ENCODE measurements around the gene CARHSP1.
A peak's percentile ranks its signal among the peaks of the same experiment; 100 is the strongest.
"Not testable (repeated sequence)": the region's sequence is repeated elsewhere in the genome, so short reads cannot be mapped to it uniquely, and the experiment has no call there.

The CARHSP1 gene

DNA sequence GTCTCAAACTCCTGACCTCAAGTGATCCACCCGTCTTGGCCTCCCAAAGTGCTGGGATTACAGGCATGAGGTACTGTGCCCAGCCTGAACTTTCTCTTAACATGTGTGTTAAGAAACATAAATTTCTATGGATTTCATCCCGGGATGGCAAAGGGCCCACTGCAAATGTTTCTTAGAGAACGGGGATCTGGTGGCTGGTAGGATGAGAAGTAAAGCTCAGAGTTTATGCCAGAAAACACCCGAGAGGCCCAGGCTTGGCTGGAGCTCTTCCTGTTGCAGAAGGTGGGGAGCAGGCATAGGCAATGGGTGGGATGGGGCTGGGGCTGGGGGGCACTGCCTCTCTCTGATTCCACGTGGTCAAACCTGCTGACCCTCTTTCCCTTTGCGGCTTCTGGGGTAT, 5.6 kb upstream of the CARHSP1 start:
- in situ Hi-C loops (cut with HindIII; ENCODE audit: low pct_unique_long_range_greater_than_20kb, low sequenced_read_pairs): no loop called here
- no peak for DNase-seq (ENCODE audit: low read depth in 1 of 2, low spot score in 1 of 2)
- TF ChIP-seq JUND (IDR thresholded peaks at IDR 0.05; ENCODE audit: low read depth): no peak

DNA sequence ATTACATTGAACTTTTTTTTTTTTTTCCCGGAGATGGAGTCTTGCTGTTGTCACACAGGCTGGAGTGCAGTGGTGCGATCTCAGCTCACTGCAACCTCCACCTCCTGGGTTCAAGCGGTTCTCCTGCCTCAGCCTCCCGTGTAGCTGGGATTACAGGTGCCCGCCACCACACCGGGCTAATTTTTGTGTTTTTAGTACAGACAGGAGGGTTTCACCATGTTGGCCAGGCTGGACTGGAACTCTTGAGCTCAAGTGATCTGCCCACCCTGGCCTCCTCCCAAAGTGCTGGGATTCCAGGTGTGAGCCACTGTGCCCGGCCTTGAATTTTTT, 5.0 kb upstream of the CARHSP1 start:
- in situ Hi-C loops (cut with HindIII; ENCODE audit: low pct_unique_long_range_greater_than_20kb, low sequenced_read_pairs); DNase-seq (ENCODE audit: low read depth in 1 of 2, low spot score in 1 of 2): not testable (repeated sequence)

DNA sequence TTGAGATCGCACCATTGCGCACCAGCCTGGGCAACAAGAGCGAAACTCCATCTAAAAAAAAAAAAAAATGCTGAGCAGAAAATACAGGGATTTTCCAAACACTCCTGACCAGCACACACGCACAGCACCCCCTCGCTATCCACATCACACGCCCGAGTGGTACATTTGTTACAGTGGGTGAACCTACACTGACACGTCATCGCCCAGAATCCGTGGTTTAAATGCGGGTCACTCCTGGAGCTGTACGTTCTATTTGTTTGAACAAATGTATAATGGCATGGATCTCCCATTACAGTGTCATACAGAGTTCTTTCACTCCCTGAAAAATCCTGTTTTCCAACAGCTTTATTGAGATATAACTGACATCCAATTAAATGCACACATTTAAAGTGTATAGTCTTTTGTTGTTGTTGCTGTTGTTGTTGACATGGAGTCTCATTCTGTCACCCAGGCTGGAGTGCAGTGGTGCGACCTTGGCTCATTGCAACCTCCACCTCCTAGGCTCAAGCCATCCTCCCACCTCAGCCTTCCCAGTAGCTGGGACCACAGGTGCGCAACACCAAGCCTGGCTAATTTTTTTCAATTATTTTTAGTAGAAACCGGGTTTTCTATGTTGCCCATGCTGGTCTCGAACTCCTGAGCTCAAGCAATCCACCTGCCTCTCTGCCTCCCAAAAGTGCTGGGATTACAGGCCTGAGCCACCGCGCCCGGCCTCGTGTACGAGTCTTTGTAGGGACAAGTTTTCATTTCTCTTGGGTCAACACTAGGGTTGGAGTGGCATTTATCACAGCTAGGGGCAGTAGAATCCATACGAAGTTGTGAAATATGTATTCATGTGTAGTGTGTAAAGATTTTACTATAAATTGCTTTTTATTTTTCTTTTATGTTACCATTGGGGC, 4.4 kb upstream of the CARHSP1 start:
- in situ Hi-C loops (cut with HindIII; ENCODE audit: low pct_unique_long_range_greater_than_20kb, low sequenced_read_pairs): no loop called here
- DNase-seq (ENCODE audit: low read depth in 1 of 2, low spot score in 1 of 2): peak in 1 of 2 experiments; percentile 46
- no peak for TF ChIP-seq JUND (IDR thresholded peaks at IDR 0.05; ENCODE audit: low read depth)

DNA sequence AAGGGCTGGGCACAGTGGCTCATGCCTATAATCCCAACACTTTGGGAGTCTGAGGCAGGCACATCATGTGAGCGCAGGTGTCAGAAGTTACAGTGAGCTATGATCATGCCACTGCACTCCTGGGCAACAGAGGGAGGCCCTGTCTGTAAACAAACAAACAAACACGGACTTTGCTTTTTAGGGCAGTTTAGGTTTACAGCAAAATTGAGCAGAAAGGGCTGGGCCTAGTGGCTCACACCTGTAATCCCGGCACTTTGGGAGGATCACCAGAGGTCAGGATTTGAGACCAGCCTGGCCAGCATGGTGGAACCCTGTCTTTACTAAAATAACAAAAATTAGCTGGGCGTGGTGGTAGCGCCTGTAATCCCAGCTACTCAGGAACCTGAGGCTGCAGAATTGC, 3.3 kb upstream of the CARHSP1 start:
- no peak for DNase-seq (ENCODE audit: low read depth in 1 of 2, low spot score in 1 of 2)
- in situ Hi-C loops (cut with HindIII; ENCODE audit: low pct_unique_long_range_greater_than_20kb, low sequenced_read_pairs): no loop called here
- no peak for TF ChIP-seq JUND (IDR thresholded peaks at IDR 0.05; ENCODE audit: low read depth)

DNA sequence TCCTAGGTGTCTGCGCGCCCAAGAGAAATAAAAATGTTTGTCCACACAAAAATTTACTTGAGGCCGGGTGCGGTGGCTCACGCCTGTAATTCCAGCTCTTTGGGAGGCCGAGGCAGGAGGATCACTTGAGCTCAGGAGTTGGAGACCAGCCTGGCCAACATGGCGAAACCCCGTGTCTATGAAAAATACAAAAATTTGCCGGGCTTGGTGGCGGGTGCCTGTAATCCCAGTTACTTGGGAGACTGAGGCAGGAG, 1.1 kb upstream of the CARHSP1 start:
- DNase-seq (ENCODE audit: low read depth in 1 of 2, low spot score in 1 of 2); in situ Hi-C loops (cut with HindIII; ENCODE audit: low pct_unique_long_range_greater_than_20kb, low sequenced_read_pairs): not testable (repeated sequence)

DNA sequence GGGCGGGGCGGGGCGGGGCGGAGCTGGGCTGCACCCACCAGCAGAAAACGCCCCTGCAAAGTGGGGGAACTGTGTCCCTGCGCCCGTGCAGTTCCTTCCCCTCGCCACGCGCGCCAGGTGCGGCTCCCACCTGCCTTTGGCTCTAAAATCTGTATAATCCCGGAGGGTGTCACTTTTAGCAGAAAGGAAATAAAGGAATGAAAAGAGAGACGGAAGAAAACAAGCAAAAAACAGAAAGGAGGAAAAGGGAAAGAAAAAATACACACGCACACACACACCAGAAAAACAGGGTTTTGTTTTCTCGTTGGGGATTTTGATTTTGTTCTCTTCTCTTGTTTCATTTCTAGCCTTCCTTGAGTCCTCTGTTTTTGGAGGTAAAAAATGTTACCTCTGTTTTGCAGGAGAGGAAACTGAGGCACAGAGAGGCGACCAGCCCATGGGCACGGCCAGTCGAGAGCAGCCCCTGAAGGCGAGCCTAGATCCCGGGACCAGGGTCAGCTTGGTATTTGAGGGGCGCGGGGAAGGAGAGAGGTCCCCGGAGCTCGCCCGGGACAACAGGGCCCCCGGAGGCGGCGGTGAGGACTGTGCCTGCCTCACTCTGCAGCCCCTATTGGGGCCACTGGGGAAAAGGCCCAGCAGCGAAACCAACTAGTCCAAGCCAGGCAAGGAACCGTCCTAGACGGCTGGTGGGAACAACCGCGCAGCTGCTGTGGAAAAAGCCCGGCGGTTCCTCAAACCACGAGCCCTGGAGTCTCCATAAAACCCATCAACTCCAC, 594 bp upstream of the CARHSP1 start:
- DNase-seq (ENCODE audit: low read depth in 1 of 2, low spot score in 1 of 2): no peak
- no peak for TF ChIP-seq JUND (IDR thresholded peaks at IDR 0.05; ENCODE audit: low read depth)
- in situ Hi-C loops (cut with HindIII; ENCODE audit: low pct_unique_long_range_greater_than_20kb, low sequenced_read_pairs): no loop called here

DNA sequence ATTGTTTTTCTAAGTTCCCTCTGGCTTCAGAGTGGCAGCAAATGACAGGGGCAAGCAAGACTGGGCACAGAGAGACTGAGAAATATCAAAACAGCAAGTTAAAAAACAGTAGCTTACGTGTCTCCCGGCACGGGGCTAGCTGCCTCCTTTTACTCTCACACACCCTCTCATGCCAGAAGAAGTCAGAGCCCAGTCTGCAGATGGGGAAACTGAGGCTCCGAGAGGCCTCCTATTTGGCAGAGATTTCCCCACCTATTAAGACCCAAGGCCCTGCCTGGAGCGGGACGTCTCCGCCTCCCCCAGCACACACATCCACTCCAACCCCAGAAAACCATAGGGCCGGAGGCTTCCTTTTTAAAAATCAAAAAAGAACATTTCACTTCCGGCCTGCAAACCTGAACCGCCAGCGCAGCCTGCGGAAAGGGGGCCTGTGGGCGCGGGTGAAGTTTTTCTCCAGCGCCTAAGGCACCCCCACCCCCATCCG, 832 bp downstream of the CARHSP1 start:
- in situ Hi-C loops (cut with HindIII; ENCODE audit: low pct_unique_long_range_greater_than_20kb, low sequenced_read_pairs): no loop called here
- TF ChIP-seq JUND (IDR thresholded peaks at IDR 0.05; ENCODE audit: low read depth): no peak
- DNase-seq (ENCODE audit: low read depth in 1 of 2, low spot score in 1 of 2): no peak

DNA sequence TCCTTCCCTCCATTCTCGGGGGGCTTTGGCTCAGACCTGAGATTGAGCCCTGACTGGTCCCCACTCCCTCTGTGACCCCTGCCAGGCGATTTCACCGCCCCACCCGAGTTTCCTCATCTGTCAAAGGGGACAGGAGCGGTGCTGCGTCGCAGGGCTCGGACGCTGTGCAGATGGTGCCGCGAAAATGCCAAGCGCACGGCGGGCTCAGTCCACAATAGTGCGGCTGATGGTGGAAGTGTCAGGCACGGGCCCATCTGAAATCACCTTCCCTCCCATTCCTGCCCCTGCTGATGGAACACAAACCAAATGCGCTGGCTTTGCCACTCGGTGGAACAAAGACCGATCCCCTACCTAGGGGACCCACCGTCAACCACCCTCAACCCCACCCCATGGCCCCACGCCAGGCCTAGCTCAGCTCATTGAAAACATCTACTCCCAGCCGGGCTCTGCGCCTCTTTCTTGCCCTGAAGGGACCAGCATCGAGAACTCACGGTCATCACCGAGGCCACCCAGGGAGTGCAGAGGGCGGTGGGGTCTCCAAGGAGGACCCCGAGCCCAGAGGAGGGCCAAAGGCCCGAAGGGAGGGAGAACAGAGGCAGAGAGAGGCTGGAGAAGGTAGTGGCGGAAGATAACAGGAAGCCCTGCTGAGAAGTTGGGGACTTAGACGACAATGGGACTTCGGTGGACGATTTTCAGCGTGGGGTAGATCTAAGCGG, 1.4 kb downstream of the CARHSP1 start:
- in situ Hi-C loops (cut with HindIII; ENCODE audit: low pct_unique_long_range_greater_than_20kb, low sequenced_read_pairs): no loop called here
- TF ChIP-seq JUND (IDR thresholded peaks at IDR 0.05; ENCODE audit: low read depth): no peak
- no peak for DNase-seq (ENCODE audit: low read depth in 1 of 2, low spot score in 1 of 2)

DNA sequence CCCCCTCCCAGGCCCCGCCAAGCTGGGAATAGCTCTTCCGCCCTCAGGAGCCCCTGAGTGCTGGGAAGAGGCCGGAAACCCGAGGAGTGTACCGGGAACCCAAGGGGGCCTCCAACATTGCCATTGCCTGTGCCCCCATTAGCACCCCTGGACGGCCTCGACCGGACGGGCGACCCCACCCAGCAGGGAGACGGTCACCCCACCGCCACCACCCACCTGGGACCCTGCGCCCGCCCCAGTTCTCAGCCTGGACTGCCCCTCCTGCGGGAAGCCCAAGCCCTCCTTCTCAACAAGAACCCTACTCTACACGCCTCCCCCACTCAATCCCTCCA, 2.0 kb downstream of the CARHSP1 start:
- no peak for TF ChIP-seq JUND (IDR thresholded peaks at IDR 0.05; ENCODE audit: low read depth)
- in situ Hi-C loops (cut with HindIII; ENCODE audit: low pct_unique_long_range_greater_than_20kb, low sequenced_read_pairs): no loop called here
- no peak for DNase-seq (ENCODE audit: low read depth in 1 of 2, low spot score in 1 of 2)

DNA sequence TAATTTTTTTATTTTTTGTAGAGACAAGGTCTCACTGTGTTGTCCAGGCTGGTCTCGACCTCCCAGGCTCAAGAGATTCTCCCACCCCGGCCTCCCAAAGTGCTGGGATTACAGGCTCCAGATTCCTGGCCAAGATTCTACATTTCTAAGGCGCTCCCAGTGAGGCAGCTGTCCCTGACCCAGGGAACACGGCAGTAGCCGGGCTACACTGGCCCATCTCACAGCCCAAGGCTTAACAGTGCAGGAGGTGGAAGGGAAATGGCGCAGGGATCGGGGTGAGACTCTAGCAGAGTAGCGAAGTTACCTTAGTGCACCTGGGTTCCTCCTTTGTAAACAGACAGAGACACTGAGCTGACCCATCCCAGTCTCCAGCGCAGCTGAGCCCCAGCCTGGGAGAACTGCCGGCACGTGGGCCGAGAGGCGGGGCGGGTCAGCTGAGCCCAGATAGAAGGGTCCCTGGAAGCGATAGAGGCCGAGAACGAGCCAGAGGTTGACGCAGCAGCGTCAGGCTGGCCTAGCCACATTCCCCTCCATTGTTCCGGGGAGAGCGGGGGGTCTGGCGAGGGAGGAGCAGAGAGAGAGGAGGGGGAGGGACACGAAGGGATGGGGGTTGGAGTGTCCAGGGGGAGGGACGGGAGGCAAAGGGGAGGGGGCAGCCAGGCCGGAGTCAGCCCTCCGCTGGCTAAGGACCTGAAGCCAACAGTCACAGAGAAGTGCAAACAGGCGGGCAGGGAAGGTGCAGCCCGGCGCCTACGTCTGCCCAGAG, 2.5 kb downstream of the CARHSP1 start:
- DNase-seq (ENCODE audit: low read depth in 1 of 2, low spot score in 1 of 2): no peak
- no peak for TF ChIP-seq JUND (IDR thresholded peaks at IDR 0.05; ENCODE audit: low read depth)
- in situ Hi-C loops (cut with HindIII; ENCODE audit: low pct_unique_long_range_greater_than_20kb, low sequenced_read_pairs): no loop called here

DNA sequence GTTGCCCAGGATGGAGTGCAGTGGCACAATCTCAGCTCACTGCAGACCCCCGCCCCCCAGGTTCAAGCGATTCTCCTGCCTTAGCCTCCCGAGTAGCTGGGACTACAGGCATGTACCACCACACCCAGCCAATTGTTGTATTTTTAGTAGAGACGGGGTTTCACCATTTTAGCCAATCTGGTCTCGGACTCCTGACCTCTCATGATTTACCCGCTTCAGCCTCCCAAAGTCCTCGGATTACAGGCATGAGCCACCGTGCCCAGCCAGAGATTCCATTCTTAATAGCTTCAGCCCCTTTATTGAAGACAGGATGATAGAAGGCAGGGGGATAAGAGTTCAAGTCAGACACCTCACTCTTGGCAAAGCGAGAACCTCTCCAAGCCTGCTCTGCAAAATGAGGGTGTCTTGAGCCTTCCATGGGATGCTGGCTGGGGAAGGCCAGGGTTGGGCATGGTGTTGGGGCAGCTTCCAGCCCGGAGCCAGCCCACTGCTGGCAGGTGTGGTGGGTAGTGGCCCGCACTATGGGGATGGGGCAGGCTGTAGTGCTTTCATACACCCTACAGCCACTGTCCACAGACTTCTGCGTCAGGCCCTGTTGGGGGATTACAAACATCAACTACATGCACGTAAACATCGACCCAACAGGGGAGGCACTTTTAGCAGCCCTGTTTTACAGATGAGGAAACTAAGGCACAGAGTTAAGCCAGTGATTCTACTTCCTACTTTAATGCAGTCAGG, 3.5 kb downstream of the CARHSP1 start:
- no peak for DNase-seq (ENCODE audit: low read depth in 1 of 2, low spot score in 1 of 2)
- in situ Hi-C loops (cut with HindIII; ENCODE audit: low pct_unique_long_range_greater_than_20kb, low sequenced_read_pairs): no loop called here
- no peak for TF ChIP-seq JUND (IDR thresholded peaks at IDR 0.05; ENCODE audit: low read depth)

All from T47D (cell line).